CD4-positive, alpha-beta T cell (primary cell): ENCODE data around the gene TSKU. TPM values are rescaled to one million over a fixed set of nuclear protein-coding genes. Genes with fewer than 3 reads are reported as not detected.

ENCODE experiments used
- ATAC-seq: fragments of 200-7000 bp; cut with Tn5 transposase; one replicate; pipeline ENCODE4 v1.10.0; 2022; ENCODE audit warnings: mild to moderate bottlenecking; ENCODE audit not compliant: poor library complexity
- CTCF ChIA-PET: fragments of 350-600 bp; sonication (Branson Sonifier 250); formaldehyde crosslinking; loops from one replicate; lab custom pipeline; 2021; ENCODE audit warnings: antibody characterized with exemption, inconsistent platforms; lab: Charles Lee
- POLR2A ChIA-PET: fragments of 350-600 bp; sonication (Branson Sonifier 250); formaldehyde crosslinking; loops from one replicate; lab custom pipeline; 2021; ENCODE audit warnings: antibody characterized with exemption, inconsistent platforms; lab: Charles Lee
- DNase-seq, 14 experiments: peaks; one replicate each; pipeline ENCODE4 v3.0.0-alpha.2; 2013 to 2020; ENCODE audit warnings: mixed read lengths in 2 of 14
- H3K27ac ChIP-seq, 2 donors: one replicate each; pipeline versions ENCODE4 v1.5.1 to v1.7.0; 2013; ENCODE audit warnings: low read length in 2 of 2, low read depth in 1 of 2, mild to moderate bottlenecking in 1 of 2
- H3K27me3 ChIP-seq, 2 experiments: 1 replicate in 1 of 2; 2 replicates in 1 of 2; pipeline versions ENCODE4 v1.6.1 to v1.7.0; 2013; ENCODE audit warnings: low read length in 2 of 2, control low read depth in 1 of 2, mild to moderate bottlenecking in 1 of 2, moderate library complexity in 1 of 2; ENCODE audit not compliant: insufficient read depth in 2 of 2, control insufficient read depth in 1 of 2
- H3K36me3 ChIP-seq: one replicate; pipeline ENCODE4 v1.6.1; 2013; ENCODE audit warnings: low read length, control low read depth; ENCODE audit not compliant: insufficient read depth
- H3K4me1 ChIP-seq: one replicate; pipeline ENCODE4 v1.6.1; 2013; ENCODE audit warnings: low read length, control low read depth; ENCODE audit not compliant: insufficient read depth
- H3K4me3 ChIP-seq: one replicate; pipeline ENCODE4 v1.5.1; 2013; ENCODE audit warnings: mild to moderate bottlenecking, low read length, moderate library complexity
- H3K9me3 ChIP-seq, 2 experiments: 1 replicate in 1 of 2; 2 replicates in 1 of 2; pipeline versions ENCODE4 v1.6.1 to v1.7.0; 2013; ENCODE audit warnings: low read length in 2 of 2, mild to moderate bottlenecking in 2 of 2, control low read depth in 1 of 2, moderate library complexity in 1 of 2; ENCODE audit not compliant: control insufficient read depth in 1 of 2, insufficient read depth in 1 of 2
- H3K27ac Mint-ChIP-seq: one replicate; pipeline ENCODE4 v1.8.0; 2020; ENCODE audit warnings: mixed read lengths
- H3K27me3 Mint-ChIP-seq: one replicate; pipeline ENCODE4 v1.8.0; 2021; ENCODE audit warnings: mixed read lengths
- H3K36me3 Mint-ChIP-seq: one replicate; pipeline ENCODE4 v1.8.0; 2021; ENCODE audit warnings: low read depth, mixed read lengths
- H3K4me1 Mint-ChIP-seq: one replicate; pipeline ENCODE4 v1.8.0; 2021; ENCODE audit warnings: low read depth, mixed read lengths
- H3K4me3 Mint-ChIP-seq: one replicate; pipeline ENCODE4 v1.8.0; 2020; ENCODE audit warnings: mild to moderate bottlenecking, mixed read lengths
- H3K9me3 Mint-ChIP-seq: one replicate; pipeline ENCODE4 v1.8.0; 2020; ENCODE audit warnings: mixed read lengths
- CTCF ChIP-seq: fragments of 200-600 bp; IDR thresholded peaks from one replicate; pipeline ENCODE4 v1.8.0; 2022; ENCODE audit warnings: antibody characterized with exemption, mild to moderate bottlenecking
- intact Hi-C, 2 experiments: fragments of 100-400 bp; cut with DNase I in 1 of 2; cut with micrococcal nuclease in 1 of 2; formaldehyde crosslinking; loops; one replicate each; pipeline versions ENCODE4 v1.15.1 to v1.9.0; 2023 to 2025; cut with DNase I, micrococcal nuclease
- total RNA-seq, 174 experiments: library from RNA in 2 of 174; stranded (reverse) in 2 of 174; gene quantifications; one replicate each; pipeline ENCODE4 v1.2.3 and lab custom pipeline; 2021 to 2026

TSKU gene
- total RNA-seq, 2 experiments from 2014 or later, result 0.06 TPM; not detected in 1

GRCh38 chr11:76801736-76802135, 18.6 kb downstream of the TSKU start:
- no peak for ATAC-seq
- Mint-ChIP-seq H3K4me1 (peaks cover 35% of the 10 kb centered on the region), H3K9me3 (no peaks in the 10 kb centered on the region), H3K27ac (no peak overlapping the region), H3K27me3 (peaks cover 16% of the 10 kb centered on the region), H3K4me3 (no peak overlapping the region), H3K36me3 (no peaks in the 10 kb centered on the region)
- no peak overlapping the region for H3K4me3 ChIP-seq
- no peak overlapping the region for H3K27ac ChIP-seq
- no peaks in the 10 kb centered on the region for H3K9me3 ChIP-seq
- no peak for TF ChIP-seq CTCF
- H3K36me3 ChIP-seq, result no peaks in the 10 kb centered on the region
- intact Hi-C loops, result no loop called here
- ChIA-PET CTCF (no interaction called here), POLR2A (no interaction called here)
- H3K4me1 ChIP-seq, result peaks cover 34% of the 10 kb centered on the region
- peaks cover 0 to 2% of the 10 kb centered on the region in 2 experiments for H3K27me3 ChIP-seq
- DNase-seq, result no peak

GRCh38 chr11:76802151-76802550, 19.0 kb downstream of the TSKU start:
- Histone ChIP-seq H3K27ac (no peak overlapping the region), H3K4me3 (no peak overlapping the region), H3K9me3 (no peaks in the 10 kb centered on the region), H3K27me3 (peaks cover 0 to 2% of the 10 kb centered on the region in 2 experiments), H3K4me1 (peaks cover 34% of the 10 kb centered on the region), H3K36me3 (no peaks in the 10 kb centered on the region)
- Mint-ChIP-seq H3K9me3 (no peaks in the 10 kb centered on the region), H3K36me3 (no peaks in the 10 kb centered on the region), H3K4me1 (peaks cover 35% of the 10 kb centered on the region), H3K4me3 (no peak overlapping the region), H3K27me3 (peaks cover 16% of the 10 kb centered on the region), H3K27ac (no peak overlapping the region)
- no peak for DNase-seq
- ChIA-PET POLR2A (no interaction called here), CTCF (no interaction called here)
- ATAC-seq, result no peak
- TF ChIP-seq CTCF, result no peak
- intact Hi-C loops, result no loop called here

GRCh38 chr11:76802621-76803020, 19.5 kb downstream of the TSKU start:
- intact Hi-C loops, result no loop called here
- H3K9me3 ChIP-seq, result no peaks in the 10 kb centered on the region
- no peak for ATAC-seq

More at GRCh38 chr11:76802621-76803020, 19.5 kb downstream of the TSKU start:
- POLR2A ChIA-PET, result no interaction called here
- Mint-ChIP-seq H3K27me3 (peaks cover 16% of the 10 kb centered on the region), H3K4me3 (no peak overlapping the region), H3K9me3 (no peaks in the 10 kb centered on the region), H3K4me1 (peaks cover 40% of the 10 kb centered on the region), H3K27ac (no peak overlapping the region), H3K36me3 (no peaks in the 10 kb centered on the region)
- no peak for TF ChIP-seq CTCF
- H3K4me1 ChIP-seq, result peaks cover 36% of the 10 kb centered on the region
- no peak overlapping the region for H3K27ac ChIP-seq
- no peak overlapping the region for H3K4me3 ChIP-seq
- H3K36me3 ChIP-seq, result no peaks in the 10 kb centered on the region
- DNase-seq, result no peak
- CTCF ChIA-PET, result no interaction called here
- H3K27me3 ChIP-seq, result peaks cover 0 to 2% of the 10 kb centered on the region in 2 experiments
